Esophagus mucosa (tissue), 1 donor: ENCODE measurements around the gene ZSWIM9. TPM values are rescaled to one million over a fixed set of nuclear protein-coding genes. Genes with fewer than 3 reads are reported as not detected.
"Not testable (repeated sequence)": the region's sequence is repeated elsewhere in the genome, so short reads cannot be mapped to it uniquely, and the experiment has no call there.

Experiments
- ATAC-seq: fragments of 200-7000 bp; cut with Tn5 transposase; one replicate; pipeline ENCODE4 v1.9.1; 2020
- total RNA-seq: library from RNA; stranded (reverse); gene quantifications from one replicate; pipeline ENCODE4 v1.2.4, GENCODE V29; 2023
- donor health status: DM: yes; HTN: yes; CAD: no.

Gene ZSWIM9
- total RNA-seq, 1 donor from 2014 or later, result 2.4 TPM

DNA sequence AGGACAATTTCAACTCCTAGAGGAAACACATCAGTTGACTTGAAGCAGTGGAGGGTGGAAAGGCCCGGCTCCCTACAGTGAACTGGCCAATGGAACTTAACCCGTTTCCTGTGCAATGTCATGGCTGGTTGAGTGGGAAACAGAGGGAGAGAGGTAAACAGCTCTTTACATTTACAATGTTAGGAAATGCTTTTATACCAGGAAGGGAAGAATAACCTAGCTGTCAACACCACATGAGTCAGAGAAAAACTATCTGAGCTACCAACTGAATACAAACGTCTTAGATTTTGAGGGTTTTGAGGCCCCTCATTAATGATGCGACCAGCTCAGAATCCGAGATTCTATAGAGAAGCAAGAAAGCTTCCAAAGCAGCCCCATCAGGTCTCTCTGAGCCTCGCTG lies 48.5 kb downstream of the ZSWIM9 start:
- no peak for ATAC-seq

GRCh38 chr19:48220784-48221183 lies 50.3 kb downstream of the ZSWIM9 start:
- not testable (repeated sequence) for ATAC-seq

DNA sequence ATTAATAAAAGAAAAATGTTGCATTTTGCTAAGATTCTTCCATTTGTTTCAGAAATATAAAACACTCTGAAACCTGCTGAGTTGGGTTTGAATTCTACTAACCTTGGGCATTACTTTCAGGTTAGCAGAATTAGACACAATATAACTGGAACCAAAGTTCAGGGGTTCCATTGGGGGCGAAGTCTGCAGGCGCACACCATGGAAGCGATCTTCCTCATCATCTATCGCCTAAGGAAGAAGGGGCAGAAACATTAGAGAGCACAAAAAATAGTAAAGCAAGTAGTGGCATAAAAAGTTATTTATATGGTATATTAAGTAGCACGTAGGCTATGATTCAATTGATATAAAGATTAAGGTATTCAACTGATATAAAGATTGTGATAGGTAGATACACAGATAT lies 51.1 kb downstream of the ZSWIM9 start:
- ATAC-seq, result no peak

- ATAC-seq, result no peak
These were observed 60.2 kb downstream of the ZSWIM9 start for GRCh38 chr19:48230555-48231129.

DNA sequence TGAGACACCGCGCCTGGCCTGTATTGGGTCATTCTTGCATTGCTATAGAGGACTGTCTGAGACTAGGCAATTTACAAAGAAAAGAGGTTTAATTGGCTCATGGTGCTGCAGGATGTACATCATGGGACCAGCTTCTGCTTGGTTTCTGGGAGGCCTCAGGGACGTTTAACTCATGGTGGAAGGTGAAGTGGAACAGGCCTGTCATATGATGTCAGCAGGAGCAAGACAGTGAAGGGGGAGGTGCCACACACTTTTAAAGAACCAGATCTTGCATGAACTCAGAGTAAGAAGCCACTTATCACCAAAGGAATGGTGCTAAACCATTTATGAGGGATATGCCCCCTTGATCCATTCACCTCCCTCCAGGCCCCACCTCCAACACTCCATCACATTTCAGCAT lies 66.6 kb downstream of the ZSWIM9 start:
- ATAC-seq, result no peak

GRCh38 chr19:48239120-48239519 lies 68.6 kb downstream of the ZSWIM9 start:
- ATAC-seq, result no peak

DNA sequence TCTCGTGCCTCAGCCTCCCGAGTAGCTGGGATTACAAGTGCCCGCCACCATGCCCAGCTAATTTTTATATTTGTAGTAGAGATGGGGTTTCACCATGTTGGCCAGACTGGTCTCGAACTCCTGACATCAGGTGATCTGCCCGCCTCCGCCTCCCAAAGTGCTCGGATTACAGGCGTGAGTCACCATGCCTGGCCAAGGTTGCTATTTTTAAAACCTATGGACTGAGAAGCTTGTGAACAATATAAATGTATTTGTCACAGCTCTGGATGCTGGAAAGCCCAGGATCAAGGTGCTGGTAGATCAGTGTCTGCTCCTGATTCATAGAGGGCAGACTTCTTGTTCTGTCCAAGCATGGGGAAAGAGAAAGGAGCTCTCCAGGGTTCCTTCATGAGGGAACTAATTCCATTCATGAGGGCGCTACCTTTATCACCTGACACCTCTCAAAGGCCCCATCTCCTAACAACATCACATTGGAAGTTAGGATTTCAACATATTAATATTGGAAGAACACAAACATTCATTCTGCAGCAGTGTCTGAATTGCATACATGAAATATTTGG lies 69.2 kb downstream of the ZSWIM9 start:
- no peak for ATAC-seq

- ATAC-seq, result not testable (repeated sequence)
These were observed 71.3 kb downstream of the ZSWIM9 start for GRCh38 chr19:48241771-48242170.

DNA sequence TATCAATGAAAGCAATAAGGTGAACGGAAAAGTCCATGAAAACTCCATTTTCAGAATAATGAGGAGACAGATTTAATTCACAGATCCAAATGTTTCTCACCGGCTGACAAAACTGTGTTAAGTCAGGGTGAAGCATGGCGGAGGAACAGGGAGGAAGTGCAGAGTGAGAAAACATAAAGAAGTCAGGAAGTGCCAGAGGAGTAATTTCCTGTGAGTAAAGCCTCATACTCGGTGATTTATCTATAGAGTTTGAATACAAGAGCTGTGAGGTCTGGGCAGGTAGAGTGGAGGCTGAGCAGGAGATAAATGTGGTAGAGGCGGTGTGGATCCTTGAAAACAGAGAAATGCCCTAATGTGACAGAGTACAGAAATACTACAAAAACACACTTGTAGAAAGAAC lies 73.8 kb downstream of the ZSWIM9 start:
- no peak for ATAC-seq

DNA sequence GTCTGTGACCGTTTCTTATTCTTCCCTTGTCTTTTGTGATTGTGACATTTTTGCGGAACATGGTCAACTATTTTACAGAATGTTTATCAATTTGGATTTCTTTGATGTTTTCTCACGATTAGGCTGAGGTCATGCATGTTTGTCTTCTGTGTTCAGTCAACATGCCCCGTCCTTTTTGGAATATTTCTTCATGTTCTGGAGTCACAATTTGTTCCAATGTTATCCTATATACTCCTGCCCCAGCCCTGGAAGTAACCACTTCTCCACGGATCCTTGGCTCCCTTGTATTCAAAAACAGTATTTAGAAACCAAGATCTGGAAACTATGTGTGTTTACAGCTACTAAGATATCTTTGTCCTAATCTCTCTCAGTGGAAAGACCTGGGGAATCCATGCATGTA lies 75.6 kb downstream of the ZSWIM9 start:
- no peak for ATAC-seq

GRCh38 chr19:48247212-48247611 lies 76.7 kb downstream of the ZSWIM9 start:
- no peak for ATAC-seq

Other genes starting within 250 kb of the ZSWIM9 start
- not detected for gene BSPH1, start 178.5 kb upstream of the ZSWIM9 start, total RNA-seq
- not detected for gene ELSPBP1, start 176.0 kb upstream of the ZSWIM9 start, total RNA-seq
- gene CABP5, start 126.6 kb upstream of the ZSWIM9 start, total RNA-seq, result not detected
- 0.32 TPM for gene PLA2G4C, start 59.9 kb upstream of the ZSWIM9 start, total RNA-seq
- 25.2 TPM for gene LIG1, start 336 bp upstream of the ZSWIM9 start, total RNA-seq
- gene CARD8, start 85.2 kb downstream of the ZSWIM9 start, total RNA-seq, result 11.6 TPM
- gene ZNF114, start 99.4 kb downstream of the ZSWIM9 start, total RNA-seq, result not detected
- 7.6 TPM for gene EMP3, start 154.9 kb downstream of the ZSWIM9 start, total RNA-seq
- gene TMEM143, start 193.3 kb downstream of the ZSWIM9 start, total RNA-seq, result 5.5 TPM
- not detected for gene SYNGR4, start 193.7 kb downstream of the ZSWIM9 start, total RNA-seq
- 86.6 TPM for gene KDELR1, start 220.9 kb downstream of the ZSWIM9 start, total RNA-seq
- gene GRIN2D, start 223.0 kb downstream of the ZSWIM9 start, total RNA-seq, result 0.04 TPM